CD4-positive, CD25-positive, alpha-beta regulatory T cell (primary cell): ENCODE data around the gene PICALM. TPM values are rescaled to one million over a fixed set of nuclear protein-coding genes. Genes with fewer than 3 reads are reported as not detected.
"Not testable (repeated sequence)": the region's sequence is repeated elsewhere in the genome, so short reads cannot be mapped to it uniquely, and the experiment has no call there.

ENCODE experiments used
- ATAC-seq, 2 donors: fragments of 150-1000 bp; cut with Tn5 transposase; one replicate each; pipeline ENCODE4 v1.10.0; 2021; ENCODE audit warnings: low read depth in 2 of 2, moderate number of reproducible peaks in 2 of 2, moderate library complexity in 1 of 2
- DNase-seq, 3 donors: peaks; one replicate each; pipeline versions ENCODE4 v3.0.0 to v3.0.0-alpha.2; 2012 to 2022; ENCODE audit warnings: mixed read lengths in 1 of 3
- H3K27ac ChIP-seq: one replicate; pipeline ENCODE4 v1.7.0; 2013; ENCODE audit warnings: mild to moderate bottlenecking, low read length; ENCODE audit not compliant: insufficient read depth, poor library complexity, severe bottlenecking
- H3K27me3 ChIP-seq: one replicate; pipeline ENCODE4 v1.7.0; 2013; ENCODE audit warnings: low read length; ENCODE audit not compliant: control insufficient read depth, insufficient read depth
- H3K36me3 ChIP-seq: one replicate; pipeline ENCODE4 v1.7.0; 2013; ENCODE audit warnings: mild to moderate bottlenecking, low read length, moderate library complexity; ENCODE audit not compliant: control insufficient read depth, insufficient read depth
- H3K4me1 ChIP-seq: 2 replicates; pipeline ENCODE4 v1.7.0; 2013; ENCODE audit warnings: mild to moderate bottlenecking, low read length; ENCODE audit not compliant: insufficient read depth, control insufficient read depth, poor library complexity, severe bottlenecking
- H3K4me3 ChIP-seq: one replicate; pipeline ENCODE4 v1.7.0; 2013; ENCODE audit warnings: low read depth, mild to moderate bottlenecking, low read length, moderate library complexity
- H3K9me3 ChIP-seq, 2 experiments: 1 replicate in 1 of 2; 2 replicates in 1 of 2; pipeline ENCODE4 v1.7.0; 2013; ENCODE audit warnings: low read length in 2 of 2, mild to moderate bottlenecking in 1 of 2, moderate library complexity in 1 of 2; ENCODE audit not compliant: control insufficient read depth in 2 of 2
- H3K27ac Mint-ChIP-seq, 3 donors: one replicate each; pipeline ENCODE4 v1.8.0; 2020 to 2022; ENCODE audit warnings: mild to moderate bottlenecking in 3 of 3, mixed read lengths in 3 of 3, moderate library complexity in 2 of 3
- H3K27me3 Mint-ChIP-seq: one replicate; pipeline ENCODE4 v1.8.0; 2022; ENCODE audit warnings: mild to moderate bottlenecking, mixed read lengths
- H3K36me3 Mint-ChIP-seq: one replicate; pipeline ENCODE4 v1.8.0; 2020; ENCODE audit warnings: mixed read lengths
- H3K4me1 Mint-ChIP-seq, 4 donors: one replicate each; pipeline ENCODE4 v1.8.0; 2020 to 2022; ENCODE audit warnings: mixed read lengths in 4 of 4, mild to moderate bottlenecking in 1 of 4
- H3K4me3 Mint-ChIP-seq, 4 donors: one replicate each; pipeline ENCODE4 v1.8.0; 2020 to 2022; ENCODE audit warnings: mild to moderate bottlenecking in 4 of 4, mixed read lengths in 4 of 4, moderate library complexity in 3 of 4
- H3K9me3 Mint-ChIP-seq, 7 donors: one replicate each; pipeline ENCODE4 v1.8.0; 2020 to 2022; ENCODE audit warnings: mixed read lengths in 7 of 7, mild to moderate bottlenecking in 3 of 7, moderate library complexity in 2 of 7
- polyA plus RNA-seq, 4 donors: library from polyadenylated mRNA; unstranded; fragments of 300-500 nt; fragmentation: Illumina TruSeq; gene quantifications; one replicate each; pipeline ENCODE4 v1.2.3, GENCODE V29; 2021
- total RNA-seq: library from RNA; stranded (reverse); gene quantifications from one replicate; pipeline ENCODE4 v1.2.3, GENCODE V29; 2022

PICALM gene
- total and polyA plus RNA-seq, 5 donors from 2014 or later = 19.9 to 194 (median 23.8) TPM

DNA sequence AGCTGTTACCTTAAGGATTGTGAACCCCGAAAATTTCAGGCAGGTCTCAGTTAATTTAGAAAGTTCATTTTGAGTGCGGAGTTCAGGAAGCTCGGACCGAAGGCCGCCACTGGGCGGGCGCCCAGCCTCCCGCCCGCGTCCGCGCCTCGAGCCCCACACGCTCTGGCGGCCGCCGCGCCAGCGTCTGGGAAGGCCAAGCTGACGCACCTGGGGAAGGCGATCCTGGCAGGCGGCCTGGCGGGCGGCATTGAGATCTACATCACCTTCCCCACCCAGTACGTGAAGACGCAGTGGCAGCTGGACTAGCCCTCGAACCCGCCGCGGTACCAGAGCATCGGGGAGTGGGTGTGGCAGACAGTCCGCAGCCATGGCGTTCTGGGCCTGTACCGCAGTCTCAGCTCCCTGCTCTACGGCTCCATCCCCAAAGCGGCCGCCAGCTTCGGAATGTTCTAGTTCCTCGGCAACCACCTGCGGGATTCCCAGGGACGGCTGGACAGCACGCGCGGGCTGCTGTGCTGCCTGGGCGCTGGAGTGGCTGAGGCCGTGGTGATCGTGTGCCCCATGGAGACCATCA is 134.2 kb downstream of the PICALM start:
- H3K27me3 Mint-ChIP-seq = peaks cover 17% of the 10 kb centered on the region
- no peak for DNase-seq

DNA sequence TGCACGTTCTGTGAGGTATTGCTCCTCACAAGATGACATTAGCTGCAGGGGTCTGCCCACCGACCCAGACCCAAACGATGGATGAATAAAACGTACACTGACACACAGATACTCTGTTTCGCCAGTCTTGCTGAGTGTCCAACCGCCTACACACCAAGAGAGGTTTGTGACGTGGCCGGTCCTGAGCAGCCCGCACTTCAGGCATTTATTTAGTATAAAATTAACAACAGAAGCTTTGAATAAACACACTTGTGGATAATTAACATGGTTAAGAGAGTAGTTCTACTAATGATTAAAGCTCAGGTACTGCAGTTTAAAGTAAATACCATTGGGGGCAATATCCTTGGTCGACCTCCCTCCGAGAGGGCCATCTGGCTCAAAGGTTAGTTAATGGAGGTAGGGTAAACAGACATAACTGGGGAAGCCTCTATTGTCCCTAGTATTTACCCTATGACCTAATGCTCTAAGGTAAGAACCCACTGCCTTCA is 138.0 kb downstream of the PICALM start:
- H3K27me3 Mint-ChIP-seq = peaks cover 34% of the 10 kb centered on the region
- no peak overlapping the region for H3K27ac ChIP-seq
- H3K36me3 ChIP-seq = no peaks in the 10 kb centered on the region
- no peaks in the 10 kb centered on the region for H3K27me3 ChIP-seq
- H3K36me3 Mint-ChIP-seq = no peaks in the 10 kb centered on the region
- no peaks in the 10 kb centered on the region for H3K4me1 ChIP-seq
- H3K4me3 ChIP-seq = no peak overlapping the region
- no peaks in the 10 kb centered on the region for H3K9me3 ChIP-seq
- no peaks in the 10 kb centered on the region for H3K4me1 Mint-ChIP-seq
- H3K4me3 Mint-ChIP-seq = no peak overlapping the region
- H3K9me3 Mint-ChIP-seq = peaks cover 0 to 8% (median 2%) of the 10 kb centered on the region in 7 donors
- DNase-seq (no peak), ATAC-seq (no peak)
- no peak overlapping the region for H3K27ac Mint-ChIP-seq

More for the DNA sequence above, 134.2 kb downstream of the PICALM start:
- Mint-ChIP-seq H3K9me3 (peaks cover 0 to 3% (median 2%) of the 10 kb centered on the region in 7 donors), H3K4me3 (no peak overlapping the region), H3K27ac (no peak overlapping the region), H3K4me1 (no peaks in the 10 kb centered on the region), H3K36me3 (no peaks in the 10 kb centered on the region)
- no peak overlapping the region for H3K4me3 ChIP-seq
- no peaks in the 10 kb centered on the region for H3K36me3 ChIP-seq
- no peaks in the 10 kb centered on the region for H3K9me3 ChIP-seq
- H3K27ac ChIP-seq = no peak overlapping the region
- no peaks in the 10 kb centered on the region for H3K4me1 ChIP-seq
- ATAC-seq = no peak
- no peaks in the 10 kb centered on the region for H3K27me3 ChIP-seq

DNA sequence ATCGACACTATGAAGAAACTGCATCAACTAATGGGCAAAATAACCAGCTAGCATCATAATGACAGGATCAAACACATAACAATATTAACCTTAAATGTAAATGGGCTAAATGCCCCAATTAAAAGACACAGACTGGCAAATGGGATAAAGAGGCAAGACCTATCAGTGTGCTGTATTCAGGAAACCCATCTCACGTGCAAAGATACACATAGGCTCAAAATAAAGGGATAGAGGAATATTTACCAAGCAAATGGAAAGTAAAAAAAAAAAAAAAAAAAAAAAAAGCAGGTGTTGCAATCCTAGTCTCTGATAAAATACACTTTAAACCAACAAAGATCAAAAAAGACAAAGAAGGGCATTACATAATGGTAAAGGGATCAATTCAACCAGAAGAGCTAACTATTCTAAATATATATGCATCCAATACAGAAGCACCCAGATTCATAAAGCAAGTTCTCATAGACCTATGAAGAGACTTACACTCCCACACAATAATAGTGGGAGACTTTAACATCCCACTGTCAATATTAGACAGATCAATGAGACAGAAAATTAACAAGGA is 142.2 kb downstream of the PICALM start:
- H3K4me1 ChIP-seq, H3K4me3 Mint-ChIP-seq: not testable (repeated sequence)

DNA sequence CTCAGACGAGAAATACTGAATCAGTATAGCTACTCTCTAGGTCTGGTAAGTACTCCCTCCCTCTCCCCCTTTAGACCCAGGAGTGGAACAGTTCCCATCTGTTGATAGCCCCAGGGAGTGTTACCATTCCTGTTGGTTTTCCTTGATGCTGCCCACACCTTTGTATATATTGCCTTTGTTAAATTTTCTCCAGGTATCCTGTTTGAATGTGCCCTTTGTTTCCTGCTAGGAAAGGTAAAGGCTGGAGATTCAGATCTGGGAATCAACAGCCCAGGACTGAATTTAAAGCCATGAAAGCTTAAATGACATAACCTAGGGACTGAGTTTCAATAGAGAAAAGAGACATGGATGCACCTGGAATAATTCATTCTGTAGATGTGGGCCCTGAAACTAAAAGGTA is 145.4 kb downstream of the PICALM start:
- Mint-ChIP-seq H3K36me3 (no peaks in the 10 kb centered on the region), H3K27me3 (peaks cover 30% of the 10 kb centered on the region), H3K4me1 (no peaks in the 10 kb centered on the region), H3K27ac (no peak overlapping the region), H3K4me3 (no peak overlapping the region), H3K9me3 (peaks cover 0 to 6% (median 0%) of the 10 kb centered on the region in 7 donors)
- Histone ChIP-seq H3K4me1 (no peaks in the 10 kb centered on the region), H3K27me3 (peaks cover 2% of the 10 kb centered on the region), H3K36me3 (no peaks in the 10 kb centered on the region), H3K9me3 (no peaks in the 10 kb centered on the region), H3K4me3 (no peak overlapping the region), H3K27ac (no peak overlapping the region)
- ATAC-seq (no peak), DNase-seq (no peak)

More for the DNA sequence above, 142.2 kb downstream of the PICALM start:
- not testable (repeated sequence) for ATAC-seq, H3K27ac ChIP-seq, H3K4me1 Mint-ChIP-seq, H3K27me3 ChIP-seq, H3K36me3 ChIP-seq, H3K9me3 Mint-ChIP-seq, DNase-seq, H3K9me3 ChIP-seq, H3K36me3 Mint-ChIP-seq, H3K27ac Mint-ChIP-seq, H3K4me3 ChIP-seq
- H3K27me3 Mint-ChIP-seq = peaks cover 46% of the 10 kb centered on the region

DNA sequence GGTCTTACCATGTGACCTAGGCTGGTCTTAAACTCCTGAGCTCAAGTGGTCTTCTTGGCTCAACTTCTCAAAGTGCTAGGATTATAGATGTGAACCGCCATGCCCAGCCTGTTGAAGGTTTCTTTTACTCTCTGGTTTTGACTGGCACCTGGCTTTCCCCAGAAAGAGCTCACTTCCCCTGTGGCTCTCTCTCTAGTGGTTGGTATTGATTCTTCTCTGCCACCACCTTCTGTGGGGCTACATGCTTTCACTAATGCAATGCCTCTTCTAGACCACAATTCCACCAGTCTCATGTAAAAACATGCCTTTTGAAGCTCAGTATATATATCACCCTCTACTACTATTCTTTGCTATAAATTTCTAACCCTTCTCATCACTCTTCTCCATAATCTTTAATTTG is 146.5 kb downstream of the PICALM start:
- no peaks in the 10 kb centered on the region for H3K36me3 Mint-ChIP-seq
- H3K4me3 ChIP-seq = no peak overlapping the region
- H3K4me3 Mint-ChIP-seq = no peak overlapping the region
- H3K9me3 Mint-ChIP-seq = peaks cover 0 to 4% (median 0%) of the 10 kb centered on the region in 7 donors
- H3K27ac Mint-ChIP-seq = no peak overlapping the region
- no peaks in the 10 kb centered on the region for H3K4me1 Mint-ChIP-seq
- ATAC-seq (no peak), DNase-seq (no peak)
- H3K4me1 ChIP-seq = no peaks in the 10 kb centered on the region
- H3K27ac ChIP-seq = no peak overlapping the region
- peaks cover 25% of the 10 kb centered on the region for H3K27me3 Mint-ChIP-seq
- H3K36me3 ChIP-seq = no peaks in the 10 kb centered on the region
- peaks cover 4% of the 10 kb centered on the region for H3K27me3 ChIP-seq
- H3K9me3 ChIP-seq = no peaks in the 10 kb centered on the region

DNA sequence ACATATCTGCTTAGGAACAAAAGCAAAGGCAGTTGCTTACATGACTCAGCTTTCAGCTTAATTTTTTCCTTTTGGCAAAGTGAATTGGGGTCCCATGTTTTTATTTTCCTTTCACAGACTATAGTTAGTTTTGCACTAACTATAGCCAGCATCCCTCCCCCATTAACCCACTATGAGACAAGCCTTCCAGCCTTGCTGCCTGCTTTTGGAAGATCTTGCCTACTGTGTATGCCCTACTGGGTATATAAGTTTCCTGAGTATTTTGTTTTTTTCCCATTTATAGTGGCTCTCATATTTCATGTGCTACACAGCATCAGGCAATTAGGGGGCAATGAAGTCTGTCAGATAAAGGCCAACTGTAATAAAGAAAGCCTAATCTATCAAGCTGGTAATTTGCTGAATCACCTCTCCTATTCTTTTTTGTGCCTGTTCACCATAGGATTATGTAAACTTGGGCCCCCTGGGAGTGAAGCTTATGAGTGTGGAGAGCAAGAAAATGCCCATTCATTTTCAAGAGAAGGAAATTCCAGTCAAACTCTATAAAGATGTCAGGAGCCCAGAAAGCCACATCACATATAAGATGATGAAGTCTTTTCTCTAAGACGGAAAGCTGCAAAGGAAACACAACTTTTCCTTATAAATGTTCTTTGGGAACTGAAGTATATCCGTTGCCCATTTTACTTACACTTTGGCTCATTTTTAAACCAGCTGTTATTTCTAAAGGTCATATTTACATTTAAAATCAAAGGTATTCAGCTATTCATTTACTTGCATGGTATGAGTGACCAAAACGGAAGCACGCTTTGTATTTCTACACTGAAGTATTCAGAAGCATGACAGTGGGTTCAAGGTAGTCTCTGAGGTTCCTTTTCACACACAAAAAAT is 149.7 kb downstream of the PICALM start:
- H3K9me3 ChIP-seq = no peaks in the 10 kb centered on the region
- Mint-ChIP-seq H3K36me3 (no peaks in the 10 kb centered on the region), H3K27me3 (peaks cover 13% of the 10 kb centered on the region), H3K4me3 (no peak overlapping the region), H3K9me3 (peaks cover 0 to 5% (median 2%) of the 10 kb centered on the region in 7 donors), H3K27ac (no peak overlapping the region), H3K4me1 (no peaks in the 10 kb centered on the region)
- H3K4me3 ChIP-seq = no peak overlapping the region
- H3K27me3 ChIP-seq = peaks cover 4% of the 10 kb centered on the region
- no peaks in the 10 kb centered on the region for H3K36me3 ChIP-seq
- H3K4me1 ChIP-seq = no peaks in the 10 kb centered on the region
- ATAC-seq (no peak), DNase-seq (no peak)
- no peak overlapping the region for H3K27ac ChIP-seq

DNA sequence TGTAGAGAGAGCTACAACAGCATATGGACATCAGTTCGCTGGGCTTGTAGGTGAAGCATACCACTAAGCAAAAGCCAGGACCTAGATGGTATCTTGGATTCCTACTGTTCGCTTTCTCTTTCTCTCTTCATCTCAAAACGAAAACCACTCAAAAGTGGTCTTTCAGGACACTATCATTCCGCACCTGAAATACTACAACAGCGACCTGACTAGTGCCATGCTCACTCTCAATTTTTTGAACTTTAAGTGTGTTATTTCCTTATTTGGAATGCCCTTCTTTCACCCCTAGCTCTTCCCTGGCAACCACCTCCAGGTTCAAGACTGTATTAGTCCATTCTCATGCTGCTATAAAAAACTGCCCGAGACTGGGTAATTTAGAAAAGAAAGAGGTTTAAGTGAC is 154.5 kb downstream of the PICALM start:
- no peaks in the 10 kb centered on the region for H3K36me3 Mint-ChIP-seq
- no peaks in the 10 kb centered on the region for H3K4me1 Mint-ChIP-seq
- no peaks in the 10 kb centered on the region for H3K9me3 ChIP-seq
- no peak overlapping the region for H3K27ac ChIP-seq
- H3K9me3 Mint-ChIP-seq = peaks cover 0 to 7% (median 2%) of the 10 kb centered on the region in 7 donors
- H3K27ac Mint-ChIP-seq = no peak overlapping the region
- H3K4me1 ChIP-seq = no peaks in the 10 kb centered on the region
- H3K27me3 ChIP-seq = peaks cover 5% of the 10 kb centered on the region
- H3K4me3 Mint-ChIP-seq = no peak overlapping the region
- no peak for DNase-seq
- H3K4me3 ChIP-seq = no peak overlapping the region
- H3K27me3 Mint-ChIP-seq = peaks cover 18% of the 10 kb centered on the region
- no peaks in the 10 kb centered on the region for H3K36me3 ChIP-seq
- ATAC-seq = no peak
